ENCODE measurements around the gene IL1RAPL1.

- TF ChIP-seq CTCF (IDR thresholded peaks at IDR 0.05; ENCODE audit: low read depth, low read length) (no peak), MAX (IDR thresholded peaks at IDR 0.05; ENCODE audit: low read depth, low read length) (no peak)
These were observed 667.3 kb downstream of the IL1RAPL1 start for GRCh38 chrX:29254515-29254914.

Data from NB4 (cell line).